NCI-H345 (cell line): Measurements from ENCODE around the gene SLC13A5.
A peak's percentile ranks its signal among the peaks of the same experiment; 100 is the strongest.
"Not testable (repeated sequence)": the region's sequence is repeated elsewhere in the genome, so short reads cannot be mapped to it uniquely, and the experiment has no call there.

ENCODE experiments used
- DNase-seq: peaks from one replicate; lab custom pipeline; 2025; lab: John Stamatoyannopoulos, UW

SLC13A5 gene

DNA sequence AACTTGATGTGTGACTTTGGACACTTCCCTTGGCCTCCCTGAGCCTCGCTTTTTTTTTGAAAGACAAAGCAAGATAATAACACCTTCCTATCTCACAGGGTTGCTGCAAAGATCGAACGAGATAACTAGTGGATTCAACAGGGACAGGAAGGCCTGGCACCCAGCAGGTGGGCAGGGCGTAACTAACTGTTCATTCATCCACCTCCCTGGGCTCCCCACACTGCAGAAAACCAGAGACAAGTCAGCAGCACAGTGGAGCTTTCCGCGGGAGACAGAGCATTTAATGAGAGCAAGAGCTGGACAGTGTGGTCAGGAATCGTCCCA is 28.7 kb downstream of the SLC13A5 start:
- DNase-seq, result no peak

DNA sequence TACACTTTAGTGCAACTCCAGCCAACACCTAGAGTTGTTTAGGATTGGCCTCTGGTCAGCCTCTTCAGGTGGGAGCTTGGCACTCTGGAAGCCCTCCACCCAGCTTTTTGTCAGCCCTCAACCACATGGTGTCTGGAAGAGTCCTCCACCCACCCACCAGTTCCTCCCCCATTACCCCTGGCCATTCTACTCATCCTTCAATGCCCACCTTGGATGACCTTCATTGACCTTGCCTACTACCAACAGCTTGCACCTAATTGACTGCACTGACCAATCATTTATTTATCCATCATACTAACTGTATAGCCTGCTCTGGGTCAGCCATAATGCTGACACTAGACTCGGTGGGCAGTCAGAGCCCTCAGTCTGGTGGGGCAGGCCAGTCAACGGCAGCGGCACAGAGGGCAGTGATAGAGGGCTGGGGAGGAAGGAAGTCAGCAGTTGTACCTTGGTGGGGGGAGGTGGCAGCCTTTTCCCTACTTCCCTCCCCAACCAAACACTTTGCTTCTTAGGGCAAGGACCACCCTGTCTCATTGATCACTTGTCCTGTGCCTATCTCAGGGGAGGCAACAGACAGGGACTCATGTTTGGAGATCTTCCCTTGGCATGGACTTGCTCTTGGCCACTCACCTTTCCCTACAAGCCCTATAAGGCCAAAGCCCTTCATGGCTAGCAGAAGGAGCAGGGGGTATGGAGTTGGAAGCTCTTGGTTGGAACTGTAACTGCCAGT is 29.3 kb downstream of the SLC13A5 start:
- no peak for DNase-seq

DNA sequence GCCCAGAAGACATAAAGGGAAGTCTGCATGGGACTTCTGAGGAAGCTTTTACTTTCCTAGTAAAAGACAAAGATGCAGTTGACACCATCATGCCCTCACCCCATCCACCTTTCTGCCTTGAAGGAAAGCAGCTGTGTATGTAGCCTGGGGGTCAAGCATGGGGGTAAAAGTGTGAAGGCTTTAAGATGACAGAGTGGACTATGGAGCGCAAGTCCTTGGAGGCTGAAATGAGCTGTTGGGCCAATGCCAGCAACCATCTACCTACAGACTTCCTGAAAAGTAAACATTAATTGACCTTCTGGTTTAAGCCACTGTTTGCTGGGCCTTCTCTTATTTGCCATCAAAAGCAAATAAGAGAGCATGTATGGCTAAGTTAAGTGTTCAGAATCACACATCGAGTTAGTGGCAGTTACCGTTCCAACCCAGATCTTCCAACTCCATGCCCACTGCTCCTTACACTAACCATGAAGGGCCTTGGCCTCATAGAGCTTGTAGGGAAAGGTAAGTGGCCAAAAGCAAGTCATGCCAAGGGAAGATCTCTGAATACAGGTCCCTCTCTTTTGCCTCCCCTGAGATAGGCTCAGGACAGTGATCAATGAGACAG is 30.0 kb downstream of the SLC13A5 start:
- no peak for DNase-seq

DNA sequence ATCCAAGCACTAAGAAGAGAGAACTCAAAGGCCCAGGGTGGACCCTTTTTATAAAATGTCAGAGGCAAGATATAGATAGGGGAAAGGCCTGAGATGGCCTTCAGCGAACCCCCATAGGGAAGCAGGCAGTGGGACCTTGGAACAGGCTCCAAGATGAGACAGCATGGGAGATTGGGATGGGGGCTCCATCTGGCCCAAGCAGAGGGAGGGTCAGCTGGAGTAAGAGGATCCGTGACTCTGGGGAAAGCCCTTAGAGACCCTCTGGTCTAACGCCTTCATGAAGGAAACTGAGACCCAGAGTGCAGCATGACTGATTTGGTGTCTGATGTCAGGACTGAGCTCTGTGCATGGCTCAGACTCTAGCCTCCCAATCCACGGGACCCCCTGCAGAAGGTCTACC is 30.8 kb downstream of the SLC13A5 start:
- no peak for DNase-seq

DNA sequence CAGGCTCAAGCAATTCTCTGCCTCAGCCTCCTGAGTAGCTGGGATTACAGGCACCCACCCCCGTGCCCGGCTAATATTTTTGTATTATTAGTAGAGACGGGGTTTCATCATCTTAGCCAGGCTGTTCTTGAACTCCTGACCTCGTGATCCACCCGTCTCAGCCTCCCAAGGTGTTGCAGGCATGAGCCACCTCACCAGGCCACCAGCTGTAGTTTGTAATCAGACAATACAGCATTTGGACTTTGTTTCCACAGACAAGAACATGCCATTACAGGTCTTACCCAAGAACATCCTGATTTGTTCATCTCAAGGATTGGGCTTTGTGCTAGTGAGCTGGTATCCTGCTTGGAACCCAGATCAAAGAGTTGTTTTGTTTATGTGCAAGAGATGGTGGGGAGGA is 31.5 kb downstream of the SLC13A5 start:
- DNase-seq, result no peak

DNA sequence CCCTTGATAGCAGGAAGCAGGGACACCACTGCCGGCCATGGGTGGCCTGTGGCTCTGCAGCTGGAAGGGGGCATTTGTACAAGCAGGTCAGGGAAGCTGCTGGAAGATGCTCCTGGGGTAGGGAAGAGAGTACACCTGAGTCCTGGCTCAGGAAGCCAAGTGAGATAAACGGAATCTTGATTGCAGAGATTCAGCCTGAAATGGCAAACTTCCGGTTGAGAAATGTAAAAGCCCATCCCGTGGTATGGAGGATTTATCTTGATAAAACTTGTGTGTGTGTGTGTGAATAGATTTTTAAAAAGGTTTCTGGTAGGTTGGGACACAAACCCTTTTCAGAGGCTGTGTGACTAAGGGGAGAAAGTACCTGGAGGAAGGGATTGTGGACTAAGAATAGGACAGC is 32.0 kb downstream of the SLC13A5 start:
- no peak for DNase-seq

DNA sequence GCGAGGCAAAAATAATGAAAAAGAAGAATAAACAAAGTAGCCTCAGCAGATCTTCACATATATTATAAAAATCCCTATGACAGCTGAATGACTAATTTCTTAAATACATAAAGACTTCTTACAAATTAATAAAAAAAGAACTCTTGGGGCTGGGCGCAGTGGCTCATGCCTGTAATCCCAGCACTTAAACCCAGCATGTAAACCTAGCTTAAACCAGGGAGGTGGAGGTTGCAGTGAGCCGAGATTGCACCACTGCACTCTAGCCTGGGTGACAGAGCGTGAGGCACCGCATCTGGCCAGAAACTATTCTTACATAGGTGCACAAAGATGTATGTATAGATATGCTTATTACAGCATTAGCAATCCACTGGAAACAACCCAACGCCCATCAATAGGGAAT is 33.9 kb downstream of the SLC13A5 start:
- no peak for DNase-seq

DNA sequence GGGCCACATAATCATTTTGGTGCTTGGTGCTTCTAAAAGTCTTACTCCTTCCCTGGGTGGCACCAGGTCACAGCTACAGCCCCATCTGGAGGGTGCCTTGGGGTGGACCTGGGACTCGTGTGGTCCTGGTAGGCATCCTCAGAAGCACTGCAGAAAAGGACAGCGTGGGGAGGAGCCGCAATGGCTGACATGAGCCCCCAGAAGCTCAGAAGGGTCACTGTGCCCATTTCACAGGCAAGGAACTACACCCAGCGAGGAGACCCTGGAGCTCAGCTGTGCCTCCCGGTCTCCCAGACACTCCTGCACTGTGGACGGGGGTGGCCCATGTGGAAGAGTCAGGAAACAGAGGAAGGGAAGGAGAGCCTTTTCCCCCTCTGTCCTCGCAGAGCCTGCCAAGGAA is 35.2 kb downstream of the SLC13A5 start:
- DNase-seq, result no peak

DNA sequence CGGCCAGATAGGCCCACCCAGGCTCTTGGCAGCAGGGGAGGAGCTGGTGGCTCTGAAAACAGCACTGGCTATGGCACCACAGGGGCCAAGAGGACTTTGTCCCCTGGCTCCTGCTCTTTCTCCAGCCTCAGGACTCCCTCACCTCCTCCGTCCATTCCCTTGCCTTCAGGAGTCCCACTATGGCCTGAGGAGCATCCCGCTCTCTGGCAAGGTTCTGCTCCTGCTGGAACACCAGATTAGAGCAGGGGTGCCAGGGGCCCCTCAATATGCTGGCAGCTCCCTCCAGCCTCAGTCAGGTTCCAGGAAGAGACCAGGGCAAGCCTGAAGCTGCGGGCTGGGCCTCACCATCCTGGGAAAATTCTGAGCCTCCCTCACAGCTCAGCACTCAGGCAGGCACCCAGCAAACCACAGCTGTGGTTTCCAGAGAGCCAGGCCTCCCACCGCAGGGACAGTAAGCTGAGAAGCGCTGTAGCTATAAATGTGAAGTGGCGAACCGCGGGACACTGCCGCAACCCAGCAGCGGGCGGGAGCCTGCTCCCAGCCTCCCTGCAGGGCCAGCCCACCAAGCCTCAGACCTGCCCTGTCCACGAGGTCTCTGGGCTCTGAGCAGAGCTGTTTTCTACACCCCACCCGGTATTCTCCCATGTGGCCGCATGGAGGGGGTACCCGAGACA is 35.9 kb downstream of the SLC13A5 start:
- peak; percentile 6 for DNase-seq

DNA sequence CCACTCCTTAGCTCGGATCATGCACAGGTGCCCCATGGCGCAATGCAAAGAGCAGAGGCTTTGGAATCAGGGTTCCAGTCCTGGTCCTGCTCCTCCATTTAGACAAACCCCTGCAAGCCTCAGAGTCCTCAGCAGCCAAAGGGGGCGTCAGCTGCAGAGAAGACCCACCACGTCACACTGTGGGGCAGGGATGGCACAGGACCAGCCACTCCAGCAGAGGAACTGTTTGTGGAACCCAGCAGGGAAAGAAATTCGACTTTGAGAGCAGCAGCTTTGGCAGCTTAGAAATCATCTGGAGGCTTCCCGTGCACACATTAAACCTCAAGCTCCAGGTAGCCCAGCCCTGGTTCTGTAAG is 36.4 kb downstream of the SLC13A5 start:
- no peak for DNase-seq

DNA sequence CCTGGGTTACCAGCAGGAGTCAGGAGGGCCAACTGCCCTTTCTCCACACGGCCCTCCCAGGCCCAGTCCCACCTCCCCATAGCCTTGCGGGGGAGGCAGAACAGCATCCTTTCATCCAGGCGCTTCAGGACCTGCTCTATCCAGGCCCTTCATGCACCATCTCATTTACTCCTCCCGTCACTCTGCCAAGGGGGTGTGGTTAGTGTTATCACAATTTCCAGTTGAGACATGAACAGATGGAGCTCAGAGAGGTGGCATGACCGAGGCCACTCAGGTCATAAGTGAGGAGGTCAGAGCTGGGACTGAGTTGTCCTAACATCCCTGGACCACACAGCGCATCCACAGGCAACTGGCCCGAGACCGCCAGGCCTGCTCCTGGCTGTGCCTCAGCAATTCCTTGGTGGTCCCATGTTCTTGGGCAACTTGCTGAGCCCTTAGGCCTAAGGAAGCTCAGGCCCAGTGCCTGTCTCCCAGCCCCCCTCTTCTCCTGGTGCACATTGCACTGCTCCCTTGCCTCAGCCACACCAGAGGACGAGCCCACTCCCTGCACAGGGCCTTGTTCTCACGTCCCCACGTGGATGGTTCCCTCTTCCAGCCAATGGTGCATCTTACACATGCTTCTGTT is 37.9 kb downstream of the SLC13A5 start:
- no peak for DNase-seq

DNA sequence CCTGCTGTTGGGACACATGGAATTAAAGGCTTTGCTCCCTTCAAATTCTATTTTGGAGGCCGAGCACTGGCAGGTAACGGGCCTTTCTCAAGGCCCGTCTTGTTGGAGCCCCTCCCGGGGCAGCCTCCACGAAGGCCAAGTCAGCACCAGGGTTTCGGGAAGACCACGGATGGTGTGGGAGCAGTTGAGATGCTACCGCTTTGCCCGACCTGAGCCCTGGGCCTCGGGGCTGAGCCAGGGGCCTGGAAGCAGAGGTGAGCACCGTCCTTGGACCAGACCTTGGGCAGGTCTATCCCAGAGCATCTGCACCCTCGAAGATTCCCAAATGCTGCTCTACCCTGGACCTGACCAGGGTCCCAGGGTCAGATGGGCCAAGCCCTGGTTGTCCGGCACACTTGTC is 38.6 kb downstream of the SLC13A5 start:
- DNase-seq, result no peak

DNA sequence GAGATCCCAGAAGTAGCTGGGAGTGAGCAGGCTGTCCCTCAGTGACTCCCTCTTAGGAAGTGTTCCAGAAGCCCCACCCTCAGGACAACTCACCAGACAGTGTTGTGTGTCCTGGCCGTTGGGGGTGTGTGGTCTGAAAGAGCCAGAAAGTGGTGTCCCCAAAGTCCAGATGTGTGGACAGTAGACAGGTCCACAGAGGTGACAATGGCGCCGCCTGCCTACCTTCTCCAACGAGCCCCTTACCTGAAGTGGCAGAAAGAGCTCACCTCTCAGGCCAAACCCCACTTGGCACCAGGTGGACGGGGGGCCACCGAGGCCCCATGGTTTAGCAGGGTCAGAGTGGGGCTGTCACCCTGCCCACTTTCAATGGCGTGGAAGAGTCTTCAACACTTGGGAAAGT is 41.7 kb downstream of the SLC13A5 start:
- DNase-seq, result no peak

DNA sequence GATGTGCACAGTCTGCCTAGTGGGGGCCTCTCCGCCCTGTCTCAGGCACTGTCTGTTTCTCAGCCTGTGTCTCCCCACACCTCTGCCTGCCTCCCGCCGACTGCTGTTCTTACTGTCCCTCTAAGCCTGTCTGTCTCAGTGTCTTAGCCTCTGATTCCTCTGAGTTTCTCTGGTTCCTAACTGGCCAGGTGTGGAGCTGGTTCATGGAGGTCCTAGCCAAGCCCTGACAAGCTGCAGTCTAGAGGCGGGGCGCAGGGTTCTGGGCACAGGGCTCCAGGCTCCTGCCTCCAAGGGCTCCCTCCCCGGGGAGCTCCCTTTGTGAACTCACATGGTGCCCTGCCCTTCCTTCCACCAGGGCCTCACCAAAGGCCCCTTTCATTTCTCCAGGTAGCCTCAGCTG is 42.2 kb downstream of the SLC13A5 start:
- no peak for DNase-seq

DNA sequence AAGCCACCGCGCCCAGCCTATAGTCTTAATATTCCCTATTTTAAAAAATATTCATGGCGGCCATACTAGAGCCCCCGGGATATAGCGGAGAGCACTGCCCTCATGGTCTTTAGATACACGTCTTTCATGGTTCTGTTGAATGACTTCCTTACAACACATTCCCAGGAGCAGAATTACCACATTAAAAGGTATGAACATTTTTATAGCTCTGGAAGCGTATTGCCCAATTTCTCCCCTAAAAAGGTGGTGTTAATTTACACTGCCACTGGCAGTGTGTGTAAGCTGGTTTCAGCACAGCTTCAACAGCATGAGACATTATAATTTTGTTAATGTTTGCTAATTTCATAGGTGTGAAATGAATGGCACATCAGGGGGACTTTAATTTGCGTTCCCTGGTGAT is 42.6 kb downstream of the SLC13A5 start:
- DNase-seq, result no peak

DNA sequence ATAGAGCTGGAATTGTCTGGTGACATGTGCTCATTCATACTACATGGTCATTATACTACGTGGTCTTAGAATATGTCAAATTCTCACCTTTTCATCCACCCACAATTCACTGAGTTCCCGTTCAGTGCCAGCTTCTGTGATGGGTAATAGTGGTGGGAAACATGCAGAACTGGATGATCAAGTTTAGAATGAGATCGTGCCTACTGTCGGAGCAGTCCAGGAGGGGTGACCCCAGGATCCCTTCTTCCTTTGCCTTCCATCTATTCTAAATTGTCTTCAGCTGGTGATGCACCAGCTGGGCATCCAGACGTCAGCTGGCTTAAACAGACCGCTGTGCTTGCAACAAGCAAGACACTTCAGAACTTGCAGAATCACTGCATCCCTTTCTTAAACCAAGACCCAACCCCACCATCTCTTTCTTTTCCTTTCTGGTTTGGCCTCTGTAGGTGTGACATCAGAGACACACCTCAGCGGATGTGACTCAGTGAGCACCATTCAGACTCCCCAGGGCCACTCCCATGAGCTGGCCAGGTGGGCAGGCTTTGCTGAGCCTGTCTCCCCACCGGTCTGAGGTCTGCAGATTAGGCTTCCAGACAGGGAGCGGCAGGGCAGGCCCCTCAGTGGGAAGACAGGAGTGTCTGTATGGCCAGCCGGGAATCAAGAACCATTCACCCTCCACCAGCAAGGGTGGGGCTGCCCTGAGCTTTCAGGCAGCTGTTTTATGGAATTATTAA is 43.5 kb downstream of the SLC13A5 start:
- no peak for DNase-seq

DNA sequence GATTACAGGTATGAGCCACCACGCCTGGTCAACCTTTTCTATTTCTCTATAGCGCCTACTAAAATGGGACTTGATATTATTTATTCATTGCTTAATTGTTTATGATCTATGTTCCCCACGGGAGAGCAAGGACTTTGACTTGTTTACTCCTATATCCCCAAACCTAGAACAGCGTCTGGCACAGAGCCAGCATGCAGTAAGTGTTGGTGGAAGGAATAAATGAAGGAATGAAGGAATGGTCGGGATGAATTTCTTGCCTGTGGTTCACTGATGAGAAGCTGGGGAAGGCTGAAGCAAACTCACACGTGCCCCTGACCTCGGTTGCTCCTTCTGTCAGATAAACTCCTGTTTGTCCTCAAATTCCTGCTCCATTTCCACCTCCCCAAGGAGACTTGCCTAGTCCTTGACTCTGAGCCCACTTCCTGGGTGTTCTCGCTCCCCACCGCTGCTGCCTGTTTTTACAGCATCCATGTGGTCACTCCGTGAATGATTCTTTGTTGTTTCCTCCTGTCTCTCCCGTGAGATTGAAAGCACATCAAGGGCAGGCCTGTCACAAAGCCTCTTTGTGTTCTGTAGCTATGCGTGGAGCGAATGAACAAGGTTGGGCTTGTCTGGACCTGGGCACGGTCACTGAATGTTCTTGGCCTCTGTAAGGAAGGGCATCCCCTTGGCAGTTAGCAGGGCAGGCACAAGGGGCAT is 44.3 kb downstream of the SLC13A5 start:
- no peak for DNase-seq

DNA sequence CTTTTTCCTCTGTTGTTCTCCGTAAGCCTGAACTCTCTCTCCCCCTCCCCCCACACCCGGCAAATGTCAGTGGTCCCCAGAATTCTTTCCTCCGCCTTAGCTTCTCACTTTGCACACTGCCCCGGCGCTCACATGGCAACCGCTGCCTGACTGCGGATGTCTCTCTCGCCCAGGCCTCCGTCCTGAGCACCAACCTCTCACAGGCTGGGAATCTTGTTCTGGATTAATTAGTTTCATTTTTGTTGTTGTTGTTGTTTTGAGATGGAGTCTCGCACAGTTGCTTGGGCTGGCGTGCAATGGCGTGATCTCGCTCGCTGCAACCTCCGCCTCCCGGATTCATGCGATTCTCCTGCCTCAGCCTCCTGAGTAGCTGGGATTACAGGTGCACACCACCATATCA is 45.0 kb downstream of the SLC13A5 start:
- DNase-seq, result no peak

DNA sequence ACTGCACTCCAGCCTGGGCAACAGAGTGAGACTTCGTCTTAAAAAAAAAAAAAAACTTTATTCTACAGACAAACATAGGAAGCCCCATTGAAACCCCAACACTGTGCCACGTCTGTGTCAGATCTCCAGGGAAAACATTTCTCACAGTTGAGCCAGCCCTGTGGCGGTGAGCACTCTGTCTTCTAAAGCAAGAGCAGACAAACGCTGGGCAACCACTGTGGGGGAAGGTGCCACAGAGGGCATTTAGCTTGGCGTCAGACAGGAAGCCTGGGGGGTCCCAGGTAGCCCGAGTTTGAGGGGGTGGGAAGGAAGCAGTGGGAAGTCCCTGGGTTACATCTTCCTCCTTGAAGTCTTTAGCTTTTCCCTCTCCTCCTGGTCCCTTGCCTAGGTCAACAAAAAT is 45.7 kb downstream of the SLC13A5 start:
- DNase-seq, result no peak

DNA sequence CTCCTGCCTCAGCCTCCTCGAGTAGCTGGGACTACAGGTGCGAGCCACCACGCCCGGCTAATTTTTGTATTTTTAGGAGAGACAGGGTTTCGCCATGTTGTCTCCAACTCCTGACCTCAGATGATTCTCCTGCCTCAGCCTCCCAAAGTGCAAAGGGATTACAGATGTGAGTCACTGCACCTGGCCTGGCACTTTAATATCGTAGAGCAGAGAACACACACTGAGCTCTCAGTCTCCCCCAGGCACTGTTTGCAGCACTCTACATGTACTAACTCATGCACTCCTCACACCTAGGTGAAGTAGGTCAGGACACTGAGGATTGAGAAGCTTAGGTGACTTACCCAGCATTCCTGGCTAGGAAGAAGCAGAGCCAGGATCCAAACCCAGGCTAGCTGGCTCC is 46.6 kb downstream of the SLC13A5 start:
- no peak for DNase-seq

DNA sequence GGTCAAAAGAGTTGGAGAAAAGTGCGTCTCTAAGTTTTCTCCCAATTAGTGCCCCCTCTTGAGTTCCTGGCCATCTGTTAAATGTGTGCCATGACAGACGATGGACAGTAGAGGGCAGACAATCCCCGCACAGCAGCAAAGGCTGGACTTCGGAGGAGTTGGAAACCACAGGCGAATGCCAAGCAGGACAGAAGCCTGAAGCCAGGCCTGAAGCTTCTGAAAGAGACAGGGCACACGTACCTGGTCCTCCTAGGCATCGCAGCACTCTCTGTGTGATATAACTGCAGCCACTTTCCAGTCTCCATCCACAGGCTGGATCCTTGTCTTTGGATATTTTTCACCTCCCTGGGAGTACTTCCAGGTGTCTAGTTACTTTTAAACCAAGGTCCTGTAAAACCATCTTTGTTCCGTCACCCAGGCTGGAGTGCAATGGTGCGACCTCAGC is 47.1 kb downstream of the SLC13A5 start:
- peak; percentile 34 for DNase-seq

DNA sequence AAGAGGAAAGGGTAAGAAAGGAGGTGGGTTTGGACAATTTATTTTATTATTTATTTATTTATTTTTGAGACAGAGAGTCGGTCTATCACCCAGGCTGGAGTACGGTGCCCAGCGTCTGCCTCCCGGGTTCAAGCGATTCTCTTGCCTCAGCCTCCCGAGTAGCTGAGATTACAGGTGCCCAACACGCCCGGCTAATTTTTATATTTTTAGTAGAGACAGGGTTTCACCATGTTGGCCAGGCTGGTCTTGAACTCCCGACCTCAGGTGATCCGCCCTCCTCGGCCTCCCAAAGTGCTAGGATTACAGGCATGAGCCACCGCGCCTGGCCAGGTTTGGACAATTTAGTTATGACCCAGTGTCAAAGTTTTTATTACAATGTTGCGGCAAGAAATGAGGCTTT is 50.0 kb downstream of the SLC13A5 start:
- not testable (repeated sequence) for DNase-seq
